SU-DHL-6 (cell line): ENCODE measurements around the gene SPOCK1.

Experiments
- CTCF ChIP-seq: fragments of 200-600 bp; sonication (generic); IDR thresholded peaks from one replicate; pipeline ENCODE4 v1.5.1; 2017; ENCODE audit warnings: antibody characterized with exemption, mild to moderate bottlenecking, low read length, moderate library complexity; ENCODE audit not compliant: insufficient read depth, poor library complexity, severe bottlenecking
- EZH2phosphoT487 ChIP-seq: fragments of 200-600 bp; sonication (generic), shearing (Covaris generic); conservative IDR thresholded peaks from 2 replicates; pipeline ENCODE4 v1.6.1; 2018; ENCODE audit warnings: mild to moderate bottlenecking, antibody characterized with exemption, low read length, moderate library complexity, mixed read lengths

- TF ChIP-seq CTCF (no peak), EZH2phosphoT487 (no peak)
Measured at GRCh38 chr5:137287569-137287968, 211.6 kb downstream of the SPOCK1 start.
